HFFc6 (cell line): ENCODE measurements around the gene MRPL54. TPM values are rescaled to one million over a fixed set of nuclear protein-coding genes. Genes with fewer than 3 reads are reported as not detected.

Source experiments
- DNase-seq: peaks from one replicate; pipeline ENCODE4 v3.0.0-alpha.2; 2018
- H3K27ac Mint-ChIP-seq: 2 replicates; pipeline ENCODE4 v1.8.0; 2020; ENCODE audit warnings: mild to moderate bottlenecking, mixed read lengths
- H3K27me3 Mint-ChIP-seq: 2 replicates; pipeline ENCODE4 v1.8.0; 2021; ENCODE audit warnings: mild to moderate bottlenecking, moderate library complexity, mixed read lengths; ENCODE audit not compliant: insufficient read depth
- H3K36me3 Mint-ChIP-seq: 2 replicates; pipeline ENCODE4 v1.8.0; 2021; ENCODE audit warnings: low read depth, mixed read lengths
- H3K4me1 Mint-ChIP-seq: 2 replicates; pipeline ENCODE4 v1.8.0; 2020; ENCODE audit warnings: low read depth, mixed read lengths
- H3K4me3 Mint-ChIP-seq: 2 replicates; pipeline ENCODE4 v1.8.0; 2020; ENCODE audit warnings: mild to moderate bottlenecking, moderate library complexity, mixed read lengths
- H3K9me3 Mint-ChIP-seq: 2 replicates; pipeline ENCODE4 v1.8.0; 2020; ENCODE audit warnings: mild to moderate bottlenecking, mixed read lengths
- CTCF ChIP-seq: fragments of 200-600 bp; sonication (generic); IDR thresholded peaks from 2 replicates; pipeline ENCODE4 v1.5.0; 2021; ENCODE audit warnings: antibody characterized with exemption, mild to moderate bottlenecking
- total RNA-seq, 6 experiments: library from RNA; stranded (reverse); fragmentation: NEBNext Ultra II Directional; extraction: Animal tissue kit (Norgen Biotek cat#: 25700); gene quantifications; 2 replicates in 1 of 6; 3 replicates in 5 of 6; pipeline ENCODE4 v1.2.3, GENCODE V29; 2021

MRPL54 gene
- total RNA-seq, 6 experiments from 2014 or later: 69.9 to 84.3 (median 77.9) TPM

GRCh38 chr19:3782330-3782729 lies 19.8 kb downstream of the MRPL54 start:
- no peak for TF ChIP-seq CTCF
- H3K27ac Mint-ChIP-seq: no peak overlapping the region
- H3K36me3 Mint-ChIP-seq: peaks cover 19% of the 10 kb centered on the region
- no peak for DNase-seq
- H3K9me3 Mint-ChIP-seq: peaks cover 25% of the 10 kb centered on the region
- no peaks in the 10 kb centered on the region for H3K4me1 Mint-ChIP-seq
- no peak overlapping the region for H3K4me3 Mint-ChIP-seq
- peaks cover 10% of the 10 kb centered on the region for H3K27me3 Mint-ChIP-seq

- TF ChIP-seq CTCF: no peak
- Mint-ChIP-seq H3K27me3 (peaks cover 10% of the 10 kb centered on the region), H3K36me3 (peaks cover 19% of the 10 kb centered on the region)
These were observed 20.4 kb downstream of the MRPL54 start for GRCh38 chr19:3782903-3783302.

GRCh38 chr19:3783660-3784584 lies 21.4 kb downstream of the MRPL54 start:
- peak; percentile 35; the same call in 1 of the 2 replicates for TF ChIP-seq CTCF
- no peak overlapping the region for H3K4me3 Mint-ChIP-seq

More at GRCh38 chr19:3782903-3783302, 20.4 kb downstream of the MRPL54 start:
- DNase-seq: no peak
- Mint-ChIP-seq H3K4me1 (no peaks in the 10 kb centered on the region), H3K27ac (no peak overlapping the region), H3K9me3 (peaks cover 25% of the 10 kb centered on the region), H3K4me3 (no peak overlapping the region)

GRCh38 chr19:3784607-3785450 lies 22.3 kb downstream of the MRPL54 start:
- TF ChIP-seq CTCF: no peak
- Mint-ChIP-seq H3K4me1 (no peaks in the 10 kb centered on the region), H3K27ac (no peak overlapping the region), H3K36me3 (peaks cover 19% of the 10 kb centered on the region), H3K27me3 (peaks cover 17% of the 10 kb centered on the region), H3K9me3 (peaks cover 25% of the 10 kb centered on the region), H3K4me3 (no peak overlapping the region)
- no peak for DNase-seq

More at GRCh38 chr19:3783660-3784584, 21.4 kb downstream of the MRPL54 start:
- H3K27me3 Mint-ChIP-seq: peaks cover 10% of the 10 kb centered on the region
- peaks cover 25% of the 10 kb centered on the region for H3K9me3 Mint-ChIP-seq
- no peak for DNase-seq
- peaks cover 19% of the 10 kb centered on the region for H3K36me3 Mint-ChIP-seq
- no peaks in the 10 kb centered on the region for H3K4me1 Mint-ChIP-seq
- H3K27ac Mint-ChIP-seq: no peak overlapping the region

GRCh38 chr19:3785451-3785937 lies 23.0 kb downstream of the MRPL54 start:
- Mint-ChIP-seq H3K27me3 (peaks cover 21% of the 10 kb centered on the region), H3K4me1 (no peaks in the 10 kb centered on the region), H3K27ac (no peak overlapping the region), H3K9me3 (peaks cover 26% of the 10 kb centered on the region), H3K36me3 (peaks cover 19% of the 10 kb centered on the region), H3K4me3 (no peak overlapping the region)
- TF ChIP-seq CTCF: no peak
- DNase-seq: no peak
